ENCODE measurements around the gene SPP2.

The SPP2 gene

DNA sequence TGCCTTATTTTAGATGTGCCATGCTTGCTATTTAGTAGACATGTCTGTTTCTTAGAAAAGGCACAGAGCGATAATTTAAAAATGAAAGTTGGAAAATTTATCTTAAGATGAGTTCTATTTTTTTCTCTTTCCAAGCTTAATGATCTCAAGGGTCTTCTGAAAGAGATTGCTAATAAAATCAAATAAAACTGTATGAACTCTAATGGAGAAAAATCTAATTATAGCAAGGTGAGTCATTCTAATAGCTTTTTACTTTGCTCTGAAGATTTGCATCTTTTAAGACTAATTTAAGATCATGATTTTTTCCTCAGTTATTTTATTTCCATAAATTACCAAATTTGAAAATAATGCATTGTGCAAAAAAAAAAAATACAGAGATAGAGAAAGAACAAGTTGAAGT is 36.1 kb upstream of the SPP2 start:
- no peak overlapping the region for H3K4me3 ChIP-seq
- H3K27ac ChIP-seq: no peak overlapping the region
- no peak for TF ChIP-seq CTCF (IDR thresholded peaks at IDR 0.05)
- DNase-seq (ENCODE audit: low spot score): no peak

- DNase-seq (ENCODE audit: low spot score): no peak
- no peak for TF ChIP-seq CTCF (IDR thresholded peaks at IDR 0.05)
- Histone ChIP-seq H3K27ac (no peak overlapping the region), H3K4me3 (no peak overlapping the region)
Measured at GRCh38 chr2:234015861-234016260, 34.6 kb upstream of the SPP2 start.

DNA sequence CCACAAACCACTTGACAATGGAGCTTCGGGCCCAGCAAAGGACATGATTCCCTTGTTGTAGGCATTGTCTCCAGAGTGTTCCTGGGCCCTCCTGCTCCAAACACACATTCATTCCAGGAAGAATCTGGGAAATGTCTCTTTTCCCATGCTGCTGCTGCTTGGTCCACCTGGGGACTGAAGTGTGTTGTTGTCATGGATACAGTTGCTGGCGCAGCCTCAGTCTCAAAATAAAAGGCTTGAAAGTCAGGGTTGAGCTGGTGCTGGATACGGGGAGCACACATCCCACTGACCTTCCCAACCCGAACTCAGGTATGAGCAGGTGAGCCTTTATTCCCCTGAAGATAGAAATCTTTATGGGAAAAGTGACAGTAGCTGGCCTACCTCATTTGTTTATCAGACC is 30.6 kb upstream of the SPP2 start:
- no peak overlapping the region for H3K27ac ChIP-seq
- no peak for TF ChIP-seq CTCF (IDR thresholded peaks at IDR 0.05)
- DNase-seq (ENCODE audit: low spot score): no peak

DNA sequence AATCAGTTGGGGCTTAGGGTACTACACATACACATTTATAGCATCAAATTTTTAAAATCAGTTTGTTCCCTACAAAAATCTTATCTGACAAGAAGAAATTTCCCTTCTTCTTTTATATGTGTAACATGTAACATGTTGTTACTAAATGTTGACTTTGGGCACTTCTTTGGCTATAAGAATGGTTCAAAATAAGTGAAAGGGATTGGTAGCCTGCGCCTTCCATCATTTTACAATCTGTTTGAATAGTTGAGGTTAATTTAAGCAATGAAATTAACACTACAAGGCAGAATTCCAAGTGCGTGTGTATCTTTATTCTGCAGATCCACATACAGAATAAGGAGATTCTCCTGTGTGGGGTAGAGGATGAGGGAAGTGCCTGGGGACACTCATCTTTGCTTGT is 30.2 kb upstream of the SPP2 start:
- DNase-seq (ENCODE audit: low spot score): no peak
- TF ChIP-seq CTCF (IDR thresholded peaks at IDR 0.05): no peak
- Histone ChIP-seq H3K4me3 (no peak overlapping the region), H3K27ac (no peak overlapping the region)

More for the DNA sequence above, 30.6 kb upstream of the SPP2 start:
- H3K4me3 ChIP-seq: no peak overlapping the region

DNA sequence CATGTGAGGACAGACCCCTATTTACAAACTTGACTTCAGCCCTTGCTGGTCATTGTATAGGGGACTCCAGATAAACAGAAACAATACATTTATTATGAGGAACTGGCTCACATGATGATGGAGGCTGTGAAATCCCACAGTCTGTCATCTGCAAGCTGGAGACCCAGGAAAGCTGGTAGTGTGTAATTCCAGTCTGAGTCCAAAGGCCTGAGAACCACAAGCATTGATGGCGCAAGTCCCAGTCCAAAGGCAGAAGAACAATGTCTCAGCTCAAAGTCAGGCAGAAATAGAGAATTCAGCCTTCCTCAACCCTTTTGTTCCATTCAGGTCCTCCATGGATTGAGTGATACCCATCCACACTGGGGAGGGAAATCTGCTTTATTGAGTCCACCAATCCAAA is 28.1 kb upstream of the SPP2 start:
- TF ChIP-seq CTCF (IDR thresholded peaks at IDR 0.05): no peak
- DNase-seq (ENCODE audit: low spot score): no peak
- Histone ChIP-seq H3K27ac (no peak overlapping the region), H3K4me3 (no peak overlapping the region)

GRCh38 chr2:234024304-234024703 is 26.2 kb upstream of the SPP2 start:
- no peak for TF ChIP-seq CTCF (IDR thresholded peaks at IDR 0.05)
- Histone ChIP-seq H3K4me3 (no peak overlapping the region), H3K27ac (no peak overlapping the region)
- DNase-seq (ENCODE audit: low spot score): no peak

- H3K27ac ChIP-seq: no peak overlapping the region
- no peak for TF ChIP-seq CTCF (IDR thresholded peaks at IDR 0.05)
- no peak for DNase-seq (ENCODE audit: low spot score)
- H3K4me3 ChIP-seq: no peak overlapping the region
Measured at GRCh38 chr2:234025466-234025865, 25.0 kb upstream of the SPP2 start.

Measured in coronary artery (tissue), 2 donors.